NCI-H2171 treated with DMSO at 0.1 percent for 48 hours (cell line): ENCODE data around the gene PLEKHG2.
A peak's percentile ranks its signal among the peaks of the same experiment; 100 is the strongest.

Source experiments
- DNase-seq: peaks from one replicate; lab custom pipeline; 2025; lab: John Stamatoyannopoulos, UW

PLEKHG2 gene

GRCh38 chr19:39406656-39407409, 5.6 kb upstream of the PLEKHG2 start, which contains the start of gene ZFP36:
TSS of gene ZFP36 (plus strand) at chr19:39406847. CDS start at chr19:39406905, 58 bp downstream.
- DNase-seq: peak; percentile 53

DNA sequence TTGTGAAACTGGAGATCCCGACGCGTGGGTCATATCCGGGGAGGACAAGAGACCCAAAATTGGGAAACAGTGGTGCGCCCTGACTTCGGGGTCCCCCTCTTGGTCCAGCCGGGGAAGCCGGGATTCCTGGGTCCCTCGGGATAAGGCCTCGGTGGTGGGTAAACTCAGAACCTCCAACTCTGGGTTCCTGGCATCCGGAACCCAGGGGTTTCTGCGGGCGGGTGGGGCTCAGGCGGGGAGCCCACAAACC, 5.1 kb upstream of the PLEKHG2 start:
- DNase-seq: no peak

DNA sequence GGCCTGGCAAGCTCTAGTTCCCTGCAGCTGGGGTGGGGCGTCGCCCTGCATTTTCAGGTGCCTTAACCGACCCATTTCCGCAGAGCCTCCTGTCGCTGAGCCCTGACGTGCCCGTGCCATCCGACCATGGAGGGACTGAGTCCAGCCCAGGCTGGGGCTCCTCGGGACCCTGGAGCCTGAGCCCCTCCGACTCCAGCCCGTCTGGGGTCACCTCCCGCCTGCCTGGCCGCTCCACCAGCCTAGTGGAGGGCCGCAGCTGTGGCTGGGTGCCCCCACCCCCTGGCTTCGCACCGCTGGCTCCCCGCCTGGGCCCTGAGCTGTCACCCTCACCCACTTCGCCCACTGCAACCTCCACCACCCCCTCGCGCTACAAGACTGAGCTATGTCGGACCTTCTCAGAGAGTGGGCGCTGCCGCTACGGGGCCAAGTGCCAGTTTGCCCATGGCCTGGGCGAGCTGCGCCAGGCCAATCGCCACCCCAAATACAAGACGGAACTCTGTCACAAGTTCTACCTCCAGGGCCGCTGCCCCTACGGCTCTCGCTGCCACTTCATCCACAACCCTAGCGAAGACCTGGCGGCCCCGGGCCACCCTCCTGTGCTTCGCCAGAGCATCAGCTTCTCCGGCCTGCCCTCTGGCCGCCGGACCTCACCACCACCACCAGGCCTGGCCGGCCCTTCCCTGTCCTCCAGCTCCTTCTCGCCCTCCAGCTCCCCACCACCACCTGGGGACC, 4.6 kb upstream of the PLEKHG2 start:
- no peak for DNase-seq

DNA sequence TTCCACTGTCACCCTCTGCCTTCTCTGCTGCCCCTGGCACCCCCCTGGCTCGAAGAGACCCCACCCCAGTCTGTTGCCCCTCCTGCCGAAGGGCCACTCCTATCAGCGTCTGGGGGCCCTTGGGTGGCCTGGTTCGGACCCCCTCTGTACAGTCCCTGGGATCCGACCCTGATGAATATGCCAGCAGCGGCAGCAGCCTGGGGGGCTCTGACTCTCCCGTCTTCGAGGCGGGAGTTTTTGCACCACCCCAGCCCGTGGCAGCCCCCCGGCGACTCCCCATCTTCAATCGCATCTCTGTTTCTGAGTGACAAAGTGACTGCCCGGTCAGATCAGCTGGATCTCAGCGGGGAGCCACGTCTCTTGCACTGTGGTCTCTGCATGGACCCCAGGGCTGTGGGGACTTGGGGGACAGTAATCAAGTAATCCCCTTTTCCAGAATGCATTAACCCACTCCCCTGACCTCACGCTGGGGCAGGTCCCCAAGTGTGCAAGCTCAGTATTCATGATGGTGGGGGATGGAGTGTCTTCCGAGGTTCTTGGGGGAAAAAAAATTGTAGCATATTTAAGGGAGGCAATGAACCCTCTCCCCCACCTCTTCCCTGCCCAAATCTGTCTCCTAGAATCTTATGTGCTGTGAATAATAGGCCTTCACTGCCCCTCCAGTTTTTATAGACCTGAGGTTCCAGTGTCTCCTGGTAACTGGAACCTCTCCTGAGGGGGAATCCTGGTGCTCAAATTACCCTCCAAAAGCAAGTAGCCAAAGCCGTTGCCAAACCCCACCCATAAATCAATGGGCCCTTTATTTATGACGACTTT, 3.9 kb upstream of the PLEKHG2 start:
- DNase-seq: peak; percentile 69

- peak; percentile 97 for DNase-seq
These were observed 3.1 kb upstream of the PLEKHG2 start for GRCh38 chr19:39409208-39410016.

GRCh38 chr19:39410017-39410830, 2.2 kb upstream of the PLEKHG2 start:
- peak; percentile 66 for DNase-seq

DNA sequence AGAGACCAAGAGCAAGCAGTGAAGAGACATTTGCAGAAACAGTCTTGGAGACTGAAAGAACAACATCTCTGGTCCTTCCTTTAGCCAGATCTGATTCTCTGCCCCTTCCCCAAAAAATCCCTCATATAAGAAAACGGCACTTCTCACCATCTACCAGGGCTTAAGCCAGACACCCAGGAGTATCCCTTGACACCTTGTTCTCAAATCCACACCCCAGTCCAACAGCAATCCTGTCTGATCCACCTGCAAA, 1.7 kb upstream of the PLEKHG2 start:
- DNase-seq: no peak

DNA sequence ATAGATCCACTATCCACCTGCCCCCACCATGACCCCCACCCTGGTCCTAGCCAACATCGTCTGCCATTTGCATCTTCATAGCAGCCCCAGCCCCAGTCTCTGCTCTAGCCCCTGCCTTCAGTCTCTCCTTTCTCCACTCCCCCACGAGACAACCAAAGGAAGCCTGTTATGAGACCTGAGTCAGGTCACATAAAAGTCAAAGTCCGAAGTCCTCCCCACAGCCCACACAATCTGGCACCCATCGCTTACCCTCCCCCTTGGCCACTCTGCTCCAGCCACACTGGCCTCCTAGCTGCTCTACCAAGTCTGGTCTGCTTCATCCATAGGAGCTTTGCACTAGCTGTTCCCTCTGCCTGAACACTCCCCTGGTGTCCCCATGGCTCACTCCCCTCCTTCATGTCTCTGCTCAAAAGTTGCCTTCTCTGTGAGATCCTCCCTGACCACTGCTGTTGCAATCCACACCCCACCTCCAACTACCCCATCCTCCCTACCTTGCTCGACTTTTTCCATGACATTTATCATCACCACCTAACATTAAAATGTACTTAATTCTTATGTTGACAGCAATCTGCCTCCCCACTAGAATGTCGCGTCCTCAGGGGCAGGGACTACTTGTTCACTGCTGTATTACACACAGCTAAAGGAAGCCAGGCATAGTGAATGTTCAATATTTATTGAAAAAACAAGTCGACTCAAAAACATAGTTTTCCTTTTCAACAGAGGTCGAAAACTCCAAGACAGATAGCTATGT, 1.2 kb upstream of the PLEKHG2 start:
- no peak for DNase-seq

DNA sequence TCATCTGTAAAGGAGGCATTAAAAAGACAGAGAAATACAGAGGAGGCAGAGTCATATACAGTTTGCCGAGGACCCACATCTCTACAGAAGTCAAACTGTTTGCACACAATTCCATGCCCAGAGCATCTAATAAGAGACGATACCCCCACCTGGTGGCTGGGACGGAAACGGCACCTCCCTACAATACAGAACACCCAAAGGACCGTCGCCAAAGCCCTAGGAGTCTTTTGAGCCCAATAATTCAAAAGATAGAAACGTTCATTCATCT, 703 bp upstream of the PLEKHG2 start:
- DNase-seq: peak; percentile 96

GRCh38 chr19:39412867-39413271, 400 bp downstream of the PLEKHG2 start:
- DNase-seq: no peak

DNA sequence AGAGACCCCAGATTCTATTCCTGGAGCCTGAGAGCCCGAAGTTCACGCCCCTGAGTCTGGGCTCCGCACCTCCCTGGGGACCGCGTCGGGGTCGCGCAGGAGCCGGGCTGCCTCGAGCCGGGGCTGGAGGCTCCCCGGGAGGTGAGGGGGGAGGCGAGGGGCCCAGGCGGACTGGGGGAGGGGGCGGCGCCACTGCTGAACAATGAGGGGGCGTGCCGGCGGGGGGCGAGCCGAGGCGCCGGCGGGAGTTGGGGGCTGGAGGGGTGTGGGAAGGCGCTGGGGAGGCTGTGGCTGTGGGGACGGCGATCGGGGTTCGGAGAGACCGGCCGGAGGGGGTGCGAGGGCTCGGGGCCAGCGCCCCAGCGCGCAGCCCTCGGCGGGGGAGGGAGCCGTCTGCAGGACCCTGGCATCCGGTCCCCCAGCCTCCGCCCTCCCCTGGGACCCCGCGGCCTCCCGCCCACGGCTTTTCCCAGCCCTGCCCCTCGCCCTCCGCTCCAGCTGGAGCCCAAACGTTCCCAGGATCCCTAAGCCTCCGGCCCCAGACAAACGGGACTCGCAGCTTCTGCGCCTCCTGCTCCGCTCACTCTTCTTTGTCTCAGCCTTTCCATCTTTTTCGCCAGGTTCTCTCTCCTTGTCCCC, 922 bp downstream of the PLEKHG2 start:
- peak; percentile 57 for DNase-seq

- no peak for DNase-seq
These were observed 1.6 kb downstream of the PLEKHG2 start for GRCh38 chr19:39413911-39414608.

DNA sequence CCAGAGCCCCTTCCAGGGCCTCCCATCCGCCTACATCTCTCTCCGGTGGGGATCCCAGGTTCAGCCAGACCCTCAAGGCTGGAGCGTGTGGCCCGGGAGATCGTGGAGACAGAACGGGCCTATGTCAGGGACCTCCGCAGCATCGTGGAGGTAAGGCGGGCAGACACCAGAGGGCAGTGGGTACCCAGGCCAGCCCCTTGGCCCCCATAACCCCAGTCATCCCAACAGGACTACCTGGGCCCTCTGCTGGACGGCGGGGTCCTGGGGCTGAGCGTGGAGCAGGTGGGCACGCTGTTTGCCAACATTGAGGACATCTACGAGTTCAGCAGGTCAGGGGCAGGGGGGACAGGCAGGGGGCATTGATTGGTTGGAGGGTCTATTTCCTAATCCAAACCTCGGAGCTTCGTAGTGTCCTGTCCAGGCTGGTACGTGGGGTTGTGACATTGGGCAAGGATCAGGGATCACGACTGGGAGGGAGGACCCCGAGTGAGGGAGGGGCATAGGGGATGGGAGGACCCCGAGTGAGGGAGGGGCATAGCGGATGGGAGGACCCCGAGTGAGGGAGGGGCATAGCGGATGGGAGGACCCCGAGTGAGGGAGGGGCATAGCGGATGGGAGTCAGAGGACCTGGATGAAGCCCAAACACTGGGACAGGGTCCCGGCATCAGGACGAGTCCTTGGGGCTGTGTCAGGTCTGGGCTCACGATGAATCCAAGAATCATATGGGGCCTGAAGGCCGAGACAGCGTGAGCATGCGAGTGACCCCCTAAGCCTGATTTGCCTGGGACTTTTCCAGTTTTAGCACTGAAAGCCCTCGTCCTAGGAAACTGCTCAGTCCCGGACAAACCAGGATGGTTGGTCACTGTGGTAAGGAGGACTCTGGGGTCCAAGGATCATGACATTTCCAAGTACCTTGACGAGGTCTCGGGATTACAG, 2.9 kb downstream of the PLEKHG2 start:
- DNase-seq: no peak

- DNase-seq: no peak
These were observed 4.0 kb downstream of the PLEKHG2 start for GRCh38 chr19:39416152-39417120.

GRCh38 chr19:39417463-39418181, 5.2 kb downstream of the PLEKHG2 start:
- DNase-seq: no peak

DNA sequence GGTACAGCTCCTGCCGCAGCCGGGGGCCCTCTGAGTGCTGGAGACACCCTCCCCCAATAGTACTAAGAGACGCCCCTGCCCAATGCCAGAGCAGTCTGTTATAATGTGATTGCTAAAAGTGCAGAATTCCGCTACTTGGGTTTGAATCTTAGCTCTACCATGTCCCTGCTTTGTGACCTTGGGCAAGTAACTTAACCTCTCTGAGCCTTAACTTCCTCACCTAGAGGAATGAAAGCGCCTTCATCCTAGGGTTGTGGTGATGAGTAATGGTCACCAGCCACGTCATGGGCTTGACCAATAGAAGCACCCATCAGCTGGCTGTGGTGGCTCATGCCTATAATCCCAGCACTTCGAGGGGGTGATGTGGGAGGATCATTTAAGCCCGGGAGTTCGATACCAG, 6.5 kb downstream of the PLEKHG2 start:
- no peak for DNase-seq

GRCh38 chr19:39420769-39421168, 8.3 kb downstream of the PLEKHG2 start:
- DNase-seq: no peak
